PC-3 (cell line): ENCODE data around the gene RIC1. TPM values are rescaled to one million over a fixed set of nuclear protein-coding genes. Genes with fewer than 3 reads are reported as not detected.

Experiments
- ATAC-seq: fragments of 200-7000 bp; cut with Tn5 transposase; 2 replicates; pipeline ENCODE4 v1.9.1; 2020; ENCODE audit warnings: mild to moderate bottlenecking, moderate library complexity
- BruUV-seq: library from RNA; stranded (reverse); fragments of 400-500 nt; replicated peaks from 2 replicates; lab custom pipeline; 2021; lab: Mats Ljungman, UMichigan
- CTCF ChIA-PET: fragments of 300-600 bp; sonication (Branson Sonifier 250); formaldehyde crosslinking; loops from one replicate; lab custom pipeline; 2022; ENCODE audit warnings: antibody characterized with exemption; lab: Charles Lee
- POLR2A ChIA-PET: fragments of 300-600 bp; sonication (Branson Sonifier 250); formaldehyde crosslinking; loops from one replicate; lab custom pipeline; 2022; ENCODE audit warnings: antibody characterized with exemption; ENCODE audit not compliant: unreplicated experiment; lab: Charles Lee
- DNase-seq: peaks from one replicate; pipeline ENCODE4 v3.0.0-alpha.2; 2015
- H2AFZ ChIP-seq: fragments of 300-600 bp; sonication (generic); 2 replicates; pipeline ENCODE4 v1.6.0; 2016; ENCODE audit warnings: antibody characterized with exemption, low read length
- H3F3A ChIP-seq: fragments of 300-600 bp; sonication (generic); one replicate; pipeline ENCODE4 v1.6.0; 2017; ENCODE audit warnings: antibody characterized with exemption, low read length, control low read depth, mild to moderate bottlenecking; ENCODE audit not compliant: unreplicated experiment
- H3K27ac ChIP-seq: fragments of 300-600 bp; sonication (generic); 2 replicates; pipeline ENCODE4 v1.5.1; 2016; ENCODE audit warnings: mild to moderate bottlenecking, low read length
- H3K27me3 ChIP-seq: fragments of 300-600 bp; sonication (generic); 2 replicates; pipeline ENCODE4 v1.6.1; 2016; ENCODE audit warnings: low read length, mixed read lengths
- H3K36me3 ChIP-seq: fragments of 300-600 bp; sonication (generic); 2 replicates; pipeline ENCODE4 v1.6.1; 2016; ENCODE audit warnings: low read depth, mixed run types, low read length, mixed read lengths
- H3K4me1 ChIP-seq: fragments of 300-600 bp; sonication (generic); 2 replicates; pipeline ENCODE4 v1.5.1; 2016; ENCODE audit warnings: low read length; ENCODE audit not compliant: insufficient read depth
- H3K4me2 ChIP-seq: fragments of 300-600 bp; sonication (generic); 2 replicates; pipeline ENCODE4 v1.6.0; 2016; ENCODE audit warnings: low read length
- H3K4me3 ChIP-seq: fragments of 300-600 bp; sonication (generic); 2 replicates; pipeline ENCODE4 v1.5.1; 2016; ENCODE audit warnings: mild to moderate bottlenecking, low read length, mixed read lengths
- H3K79me2 ChIP-seq: fragments of 300-600 bp; sonication (generic); 2 replicates; pipeline ENCODE4 v1.6.1; 2017; ENCODE audit warnings: low read length, mixed read lengths
- H3K9ac ChIP-seq: fragments of 300-600 bp; sonication (generic); 2 replicates; pipeline ENCODE4 v1.6.0; 2016; ENCODE audit warnings: mild to moderate bottlenecking, low read length
- H3K9me2 ChIP-seq: fragments of 300-600 bp; sonication (generic); replicated peaks from 2 replicates; pipeline ENCODE4 v1.6.1; 2016; ENCODE audit warnings: mixed run types, low read length, mixed read lengths
- H3K9me3 ChIP-seq: fragments of 300-600 bp; sonication (generic); 2 replicates; pipeline ENCODE4 v1.6.1; 2016; ENCODE audit warnings: low read length, mixed read lengths
- H4K20me1 ChIP-seq: fragments of 300-600 bp; sonication (generic); 2 replicates; pipeline ENCODE4 v1.6.1; 2016; ENCODE audit warnings: low read length, mixed read lengths
- CTCF ChIP-seq: fragments of 300-600 bp; sonication (generic); conservative IDR thresholded peaks from 2 replicates; pipeline ENCODE4 v1.5.1; 2017; ENCODE audit warnings: antibody characterized with exemption, low read depth, mild to moderate bottlenecking, low read length
- EZH2 ChIP-seq: fragments of 300-600 bp; sonication (generic); IDR thresholded peaks from one replicate; pipeline ENCODE4 v1.6.1; 2017; ENCODE audit warnings: antibody characterized with exemption, mild to moderate bottlenecking, low read length; ENCODE audit not compliant: unreplicated experiment
- EZH2phosphoT487 ChIP-seq: fragments of 300-600 bp; sonication (generic); IDR thresholded peaks from 2 replicates; pipeline ENCODE4 v1.6.1; 2018; ENCODE audit warnings: mild to moderate bottlenecking, antibody characterized with exemption, low read length, borderline replicate concordance
- intact Hi-C: fragments of 100-400 bp; cut with micrococcal nuclease; formaldehyde crosslinking; loops from 2 replicates; pipeline ENCODE4 v1.9.0; 2023
- total RNA-seq: library from RNA; depleted of rRNA; stranded (reverse); fragments of >200 nt; gene quantifications from 2 replicates; pipeline ENCODE4 v1.2.3, GENCODE V29; 2014

Gene RIC1
- total RNA-seq, 1 experiment from 2014 or later: 16.0 TPM

- Histone ChIP-seq H3K4me3 (no peak overlapping the region), H3K27me3 (no peaks in the 10 kb centered on the region), H3K9ac (no peak overlapping the region), H3K27ac (no peak overlapping the region), H4K20me1 (no peaks in the 10 kb centered on the region), H3K79me2 (no peaks in the 10 kb centered on the region), H3K36me3 (peaks cover 10% of the 10 kb centered on the region; the same call in 1 of the 2 replicates), H3K9me3 (no peaks in the 10 kb centered on the region), H3K9me2 (no peaks in the 10 kb centered on the region), H3K4me1 (no peaks in the 10 kb centered on the region), H3K4me2 (no peak overlapping the region), H3F3A (no peaks in the 10 kb centered on the region), H2AFZ (no peak overlapping the region)
- ATAC-seq (no peak), DNase-seq (no peak)
- BruUV-seq: no TSS peak
- no peak for TF ChIP-seq EZH2phosphoT487
- TF ChIP-seq EZH2: no peak
- TF ChIP-seq CTCF: no peak
- ChIA-PET CTCF (no interaction called here), POLR2A (no interaction called here)
- intact Hi-C loops: no loop called here
Measured at GRCh38 chr9:5790923-5791322, 162.0 kb downstream of the RIC1 start.

- H3F3A ChIP-seq: no peaks in the 10 kb centered on the region
- no peak overlapping the region for H3K4me3 ChIP-seq
- H3K79me2 ChIP-seq: no peaks in the 10 kb centered on the region
- DNase-seq: no peak
- no peaks in the 10 kb centered on the region for H4K20me1 ChIP-seq
- H3K4me1 ChIP-seq: no peaks in the 10 kb centered on the region
- H3K27me3 ChIP-seq: no peaks in the 10 kb centered on the region
- ChIA-PET POLR2A (no interaction called here), CTCF (no interaction called here)
- no peaks in the 10 kb centered on the region for H3K9me2 ChIP-seq
- intact Hi-C loops: no loop called here
- H3K9me3 ChIP-seq: no peaks in the 10 kb centered on the region
- no peak overlapping the region for H3K27ac ChIP-seq
- no peak for ATAC-seq
- peaks cover 5% of the 10 kb centered on the region; the same call in 1 of the 2 replicates for H3K36me3 ChIP-seq
- no peak overlapping the region for H2AFZ ChIP-seq
- BruUV-seq: no TSS peak
- H3K9ac ChIP-seq: no peak overlapping the region
- TF ChIP-seq EZH2 (no peak), CTCF (no peak), EZH2phosphoT487 (no peak)
- H3K4me2 ChIP-seq: no peak overlapping the region
Measured at GRCh38 chr9:5791870-5792269, 163.0 kb downstream of the RIC1 start.

DNA sequence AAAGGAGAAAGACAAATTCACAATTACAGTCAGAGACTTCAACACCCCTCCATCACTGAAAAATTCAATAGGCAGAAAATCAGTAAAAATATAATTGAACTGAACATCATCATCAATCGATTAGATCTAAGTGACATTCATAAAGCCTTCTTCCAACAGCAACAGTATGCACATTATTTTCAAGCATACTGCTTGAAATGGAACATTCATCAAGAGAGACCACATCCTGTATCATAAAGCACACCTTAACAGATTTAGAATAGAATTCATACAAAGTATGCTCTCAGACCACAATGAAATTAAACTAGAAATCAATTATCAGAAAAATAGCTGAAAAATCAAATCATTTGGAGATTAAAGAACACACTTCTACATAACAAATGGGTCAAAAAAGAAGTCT is 164.9 kb downstream of the RIC1 start:
- H3F3A ChIP-seq: no peaks in the 10 kb centered on the region
- CTCF ChIA-PET: no interaction called here

More for the DNA sequence above, 164.9 kb downstream of the RIC1 start:
- no peak overlapping the region for H3K27ac ChIP-seq
- no peak overlapping the region for H3K9ac ChIP-seq
- no peaks in the 10 kb centered on the region for H3K9me3 ChIP-seq
- no peaks in the 10 kb centered on the region for H3K27me3 ChIP-seq
- no peaks in the 10 kb centered on the region for H4K20me1 ChIP-seq
- no peaks in the 10 kb centered on the region for H3K9me2 ChIP-seq
- DNase-seq (no peak), ATAC-seq (no peak)
- no peak overlapping the region for H3K4me2 ChIP-seq
- H2AFZ ChIP-seq: no peak overlapping the region
- no peaks in the 10 kb centered on the region for H3K79me2 ChIP-seq
- BruUV-seq: no TSS peak
- intact Hi-C loops: no loop called here
- TF ChIP-seq EZH2 (no peak), CTCF (no peak), EZH2phosphoT487 (no peak)
- no peaks in the 10 kb centered on the region for H3K4me1 ChIP-seq
- H3K36me3 ChIP-seq: no peaks in the 10 kb centered on the region
- POLR2A ChIA-PET: no interaction called here
- H3K4me3 ChIP-seq: no peak overlapping the region
